Activated T-cell treated with anti-CD3 and anti-CD28 coated beads, Interleukin-2, amount 50 U/mL, for 72 hours (primary cell): ENCODE measurements around the gene NRAS. TPM values are rescaled to one million over a fixed set of nuclear protein-coding genes. Genes with fewer than 3 reads are reported as not detected.

Experiments used
- ATAC-seq, 2 donors: fragments of 150-1000 bp; cut with Tn5 transposase; replicated peaks in 1 of 2; 2 replicates each; pipeline ENCODE4 v1.10.0; 2021; ENCODE audit warnings: moderate library complexity in 2 of 2, mild to moderate bottlenecking in 1 of 2
- DNase-seq, 2 donors: peaks; one replicate each; pipeline ENCODE4 v3.0.0; 2021 to 2022; ENCODE audit warnings: mixed read lengths in 1 of 2
- H3K27ac Mint-ChIP-seq: one replicate; pipeline ENCODE4 v1.8.0; 2022; ENCODE audit warnings: mild to moderate bottlenecking, moderate library complexity, mixed read lengths
- H3K27me3 Mint-ChIP-seq: one replicate; pipeline ENCODE4 v1.8.0; 2022; ENCODE audit warnings: low read depth, mixed read lengths
- H3K36me3 Mint-ChIP-seq, 2 donors: one replicate each; pipeline ENCODE4 v1.8.0; 2022; ENCODE audit warnings: mixed read lengths in 2 of 2, mild to moderate bottlenecking in 1 of 2; ENCODE audit not compliant: insufficient read depth in 2 of 2
- H3K4me1 Mint-ChIP-seq: one replicate; pipeline ENCODE4 v1.8.0; 2022; ENCODE audit warnings: low read depth, mixed read lengths
- H3K4me3 Mint-ChIP-seq, 2 donors: one replicate each; pipeline ENCODE4 v1.8.0; 2022; ENCODE audit warnings: mild to moderate bottlenecking in 2 of 2, mixed read lengths in 2 of 2, moderate library complexity in 2 of 2
- H3K9me3 Mint-ChIP-seq, 2 donors: one replicate each; pipeline ENCODE4 v1.8.0; 2022; ENCODE audit warnings: mixed read lengths in 2 of 2
- total RNA-seq, 2 donors: library from RNA; stranded (reverse); gene quantifications; one replicate each; pipeline ENCODE4 v1.2.3, GENCODE V29; 2022

NRAS gene
- total RNA-seq, 2 donors from 2014 or later: 63.8 to 73.6 TPM

DNA sequence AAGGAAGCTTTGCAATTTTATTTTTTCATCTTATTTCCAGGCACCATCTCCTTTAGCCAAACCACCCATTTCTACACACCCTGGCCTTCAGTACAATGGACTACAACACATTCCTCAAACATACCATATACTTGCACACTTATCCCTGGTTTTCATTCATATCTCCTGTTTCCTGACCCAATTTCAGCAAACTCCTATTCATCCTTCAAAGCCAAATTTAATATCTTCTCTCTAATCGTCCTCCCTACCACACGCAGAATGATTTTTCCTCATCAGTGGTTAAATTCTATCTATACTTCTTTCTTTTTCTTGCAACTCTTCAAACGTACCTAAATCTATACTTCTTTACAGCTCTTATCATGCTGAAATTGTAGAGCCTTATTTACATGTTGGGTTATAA, 49.6 kb downstream of the NRAS start:
- no peak overlapping the region for H3K27ac Mint-ChIP-seq
- H3K4me3 Mint-ChIP-seq: no peak overlapping the region
- DNase-seq (no peak), ATAC-seq (no peak)
- H3K27me3 Mint-ChIP-seq: peaks cover 22% of the 10 kb centered on the region
- peaks cover 10% of the 10 kb centered on the region for H3K4me1 Mint-ChIP-seq
- H3K9me3 Mint-ChIP-seq: no peaks in the 10 kb centered on the region
- H3K36me3 Mint-ChIP-seq: peaks cover 0 to 2% of the 10 kb centered on the region in 2 donors

- ATAC-seq (no peak), DNase-seq (no peak)
- no peak overlapping the region for H3K4me3 Mint-ChIP-seq
- no peak overlapping the region for H3K27ac Mint-ChIP-seq
- H3K9me3 Mint-ChIP-seq: no peaks in the 10 kb centered on the region
- no peaks in the 10 kb centered on the region for H3K36me3 Mint-ChIP-seq
- H3K27me3 Mint-ChIP-seq: peaks cover 11% of the 10 kb centered on the region
- H3K4me1 Mint-ChIP-seq: no peaks in the 10 kb centered on the region
These were observed 56.3 kb downstream of the NRAS start for GRCh38 chr1:114660238-114660637.

Other genes with a start within 250 kb of the NRAS start
- 10 to 100 TPM; 34.1 to 42.4 TPM for gene TRIM33, start 205.6 kb downstream of the NRAS start, total RNA-seq
- gene BCAS2, start 135.2 kb downstream of the NRAS start, total RNA-seq: 10 to 100 TPM; 27.5 to 30.4 TPM
- 1 to 10 TPM in 1 of 2 donors, under 1 TPM in 1; 0.88 to 2.2 TPM for gene DENND2C, start 46.7 kb downstream of the NRAS start, total RNA-seq
- gene AMPD1, start 21.2 kb downstream of the NRAS start, total RNA-seq: under 1 TPM in 1 of 2 donors, not detected in 1; 0.17 TPM
- gene CSDE1, start 41.2 kb upstream of the NRAS start, total RNA-seq: 100 to 1,000 TPM; 478 to 479 TPM
- gene SIKE1, start 63.9 kb upstream of the NRAS start, total RNA-seq: 10 to 100 TPM; 55.7 to 64.7 TPM
- not detected for gene SYCP1, start 138.1 kb upstream of the NRAS start, total RNA-seq